Nephron progenitor cell (in vitro differentiated cells): ENCODE measurements around the gene LRCOL1.
A peak's percentile ranks its signal among the peaks of the same experiment; 100 is the strongest.

Experiments used
- DNase-seq: peaks from one replicate; pipeline ENCODE4 v3.0.0; 2021
- H3K27ac Mint-ChIP-seq: 2 replicates; pipeline ENCODE4 v1.8.0; 2021; ENCODE audit warnings: mild to moderate bottlenecking, moderate library complexity, mixed read lengths
- H3K27me3 Mint-ChIP-seq: 2 replicates; pipeline ENCODE4 v1.8.0; 2021; ENCODE audit warnings: mild to moderate bottlenecking, low read depth, mixed read lengths; ENCODE audit not compliant: poor library complexity
- H3K36me3 Mint-ChIP-seq: 2 replicates; pipeline ENCODE4 v1.8.0; 2021; ENCODE audit warnings: low read depth, mixed read lengths
- H3K4me1 Mint-ChIP-seq: 2 replicates; pipeline ENCODE4 v1.8.0; 2021; ENCODE audit warnings: mixed read lengths
- H3K4me3 Mint-ChIP-seq: 2 replicates; pipeline ENCODE4 v1.8.0; 2021; ENCODE audit warnings: mild to moderate bottlenecking, moderate library complexity, mixed read lengths
- H3K9me3 Mint-ChIP-seq: 2 replicates; pipeline ENCODE4 v1.8.0; 2021; ENCODE audit warnings: mild to moderate bottlenecking, moderate library complexity, mixed read lengths
- CTCF ChIP-seq: fragments of 200-600 bp; sonication (generic); IDR thresholded peaks from 2 replicates; pipeline ENCODE4 v1.5.0; 2021; ENCODE audit warnings: antibody characterized with exemption

Gene LRCOL1

DNA sequence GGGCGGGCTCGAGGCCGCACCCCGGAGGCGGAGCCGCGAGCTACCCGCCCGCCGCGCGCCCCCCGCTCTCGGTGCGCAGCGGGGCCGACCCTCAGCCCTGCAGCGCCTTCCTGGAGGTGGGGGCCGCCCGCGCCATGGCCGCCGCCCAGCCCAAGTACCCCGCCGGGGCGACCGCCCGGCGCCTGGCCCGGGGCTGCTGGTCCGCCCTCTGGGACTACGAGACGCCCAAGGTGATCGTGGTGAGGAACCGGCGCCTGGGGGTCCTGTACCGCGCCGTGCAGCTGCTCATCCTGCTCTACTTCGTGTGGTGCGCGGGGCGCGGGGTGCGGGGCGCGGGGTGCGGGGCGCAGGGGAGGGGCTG lies 8.3 kb upstream of the LRCOL1 start, which contains the start of gene P2RX2:
P2RX2 (plus strand) TSS at position 94 of the 361 bp plus-strand sequence; CDS start at position 135, 41 bp downstream.
- peaks cover 36% of the 10 kb centered on the region for H3K9me3 Mint-ChIP-seq
- peaks cover 11% of the 10 kb centered on the region for H3K36me3 Mint-ChIP-seq
- H3K27ac Mint-ChIP-seq: no peak within 1 kb of the TSS
- H3K4me3 Mint-ChIP-seq: peak within 1 kb of the TSS; percentile 80
- peaks cover 36% of the 10 kb centered on the region for H3K4me1 Mint-ChIP-seq
- H3K27me3 Mint-ChIP-seq: peaks cover 67% of the 10 kb centered on the region
- no peak for TF ChIP-seq CTCF
- DNase-seq: no peak

DNA sequence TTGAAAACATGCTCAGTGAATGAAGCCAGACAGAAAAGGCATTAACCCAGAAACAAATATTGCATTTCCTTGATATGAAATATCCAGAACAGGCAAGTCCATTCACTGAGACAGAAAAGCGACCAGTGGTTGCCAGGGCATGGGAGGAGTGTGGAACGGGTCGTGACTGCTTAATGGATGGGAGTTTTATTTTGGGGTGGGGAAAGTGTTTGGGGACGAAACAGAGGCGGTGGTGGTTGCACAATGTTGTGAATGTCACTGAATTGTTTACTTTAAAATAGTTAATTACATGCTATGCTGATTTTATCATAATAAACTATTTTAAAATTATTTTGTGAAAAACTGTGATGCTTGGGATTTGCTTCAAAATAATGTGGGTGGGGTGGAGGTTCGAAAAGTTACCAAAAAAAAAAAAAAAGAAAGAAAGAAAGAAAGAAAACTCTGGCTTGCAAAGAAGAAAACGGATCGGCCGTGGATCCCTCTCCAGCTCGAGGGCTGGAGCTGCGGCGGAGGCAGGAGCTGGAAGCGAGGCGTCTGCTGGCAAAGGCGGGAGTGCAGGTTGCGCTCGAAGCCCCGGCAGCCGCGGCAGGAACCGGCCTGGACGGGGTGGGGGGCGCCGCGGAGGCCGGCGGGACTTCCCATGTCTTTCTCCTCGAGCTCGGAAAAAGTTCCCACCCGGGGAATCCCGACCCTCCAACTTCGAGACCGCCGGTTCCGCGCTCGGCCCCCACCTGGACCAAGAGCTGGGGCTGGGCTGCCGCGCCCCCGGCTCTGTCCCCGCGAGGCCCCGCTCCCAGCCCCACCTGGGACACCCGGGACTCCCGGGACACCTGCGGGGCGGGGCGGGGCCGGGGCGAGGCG lies 7.7 kb upstream of the LRCOL1 start:
- no peak overlapping the region for H3K27ac Mint-ChIP-seq
- H3K4me3 Mint-ChIP-seq: peak overlapping the region; percentile 80
- peaks cover 29% of the 10 kb centered on the region for H3K4me1 Mint-ChIP-seq
- peaks cover 11% of the 10 kb centered on the region for H3K36me3 Mint-ChIP-seq
- no peak for TF ChIP-seq CTCF
- peaks cover 38% of the 10 kb centered on the region for H3K9me3 Mint-ChIP-seq
- DNase-seq: peak; percentile 48
- peaks cover 71% of the 10 kb centered on the region for H3K27me3 Mint-ChIP-seq

DNA sequence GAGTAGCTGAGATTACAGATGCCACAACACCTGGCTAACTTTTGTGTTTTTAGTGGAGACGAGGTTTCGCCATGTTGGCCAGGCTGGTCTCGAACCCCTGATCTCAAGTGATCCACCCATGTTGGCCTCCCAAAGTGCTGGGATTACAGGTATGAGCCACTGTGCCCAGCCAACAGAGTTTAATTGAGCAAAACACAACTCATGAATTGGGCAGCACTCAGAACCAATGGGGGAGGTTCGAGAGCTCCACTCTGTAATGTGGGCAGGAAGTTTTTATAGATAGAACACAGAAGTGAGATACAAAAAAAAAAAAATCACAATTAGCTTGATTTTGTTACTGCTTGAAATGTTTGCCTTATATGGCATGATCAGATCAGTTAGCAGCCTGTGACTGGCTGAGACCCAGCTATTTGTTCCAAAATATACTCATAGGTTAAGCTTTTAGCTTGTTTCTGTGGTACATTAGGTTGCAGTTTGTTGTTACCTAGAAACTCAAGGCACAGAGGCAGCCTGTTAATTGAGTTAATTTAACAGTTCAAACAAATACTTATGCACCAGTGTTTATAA lies 6.8 kb upstream of the LRCOL1 start:
- Mint-ChIP-seq H3K27me3 (peaks cover 73% of the 10 kb centered on the region), H3K36me3 (peaks cover 11% of the 10 kb centered on the region), H3K27ac (no peak overlapping the region), H3K4me3 (peak overlapping the region; percentile 80), H3K4me1 (peaks cover 21% of the 10 kb centered on the region), H3K9me3 (peaks cover 45% of the 10 kb centered on the region)
- DNase-seq: no peak
- no peak for TF ChIP-seq CTCF

DNA sequence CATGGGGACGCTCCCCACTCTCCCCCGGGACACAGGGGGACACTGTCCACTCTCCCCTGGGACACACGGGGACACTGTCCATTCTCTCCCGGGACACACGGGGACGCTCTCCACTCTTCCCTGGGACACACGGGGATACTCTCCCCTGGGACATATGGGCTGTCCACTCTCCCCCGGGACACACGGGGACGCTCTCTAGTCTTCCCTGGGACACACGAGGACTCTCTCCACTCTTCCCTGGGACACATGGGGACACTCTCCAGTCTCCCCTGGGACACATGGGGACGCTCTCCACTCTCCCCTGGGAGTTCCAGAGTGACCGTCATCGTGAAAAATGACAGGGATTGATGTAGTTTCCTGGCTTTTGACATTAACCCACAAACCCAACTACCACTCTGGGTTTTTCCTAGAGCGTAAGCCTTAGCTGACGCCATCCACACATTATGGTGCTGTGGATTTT lies 5.2 kb upstream of the LRCOL1 start:
- Mint-ChIP-seq H3K9me3 (peaks cover 61% of the 10 kb centered on the region), H3K27me3 (peaks cover 65% of the 10 kb centered on the region), H3K36me3 (peaks cover 11% of the 10 kb centered on the region), H3K27ac (no peak overlapping the region), H3K4me3 (no peak overlapping the region), H3K4me1 (peaks cover 17% of the 10 kb centered on the region)
- DNase-seq: no peak
- no peak for TF ChIP-seq CTCF

DNA sequence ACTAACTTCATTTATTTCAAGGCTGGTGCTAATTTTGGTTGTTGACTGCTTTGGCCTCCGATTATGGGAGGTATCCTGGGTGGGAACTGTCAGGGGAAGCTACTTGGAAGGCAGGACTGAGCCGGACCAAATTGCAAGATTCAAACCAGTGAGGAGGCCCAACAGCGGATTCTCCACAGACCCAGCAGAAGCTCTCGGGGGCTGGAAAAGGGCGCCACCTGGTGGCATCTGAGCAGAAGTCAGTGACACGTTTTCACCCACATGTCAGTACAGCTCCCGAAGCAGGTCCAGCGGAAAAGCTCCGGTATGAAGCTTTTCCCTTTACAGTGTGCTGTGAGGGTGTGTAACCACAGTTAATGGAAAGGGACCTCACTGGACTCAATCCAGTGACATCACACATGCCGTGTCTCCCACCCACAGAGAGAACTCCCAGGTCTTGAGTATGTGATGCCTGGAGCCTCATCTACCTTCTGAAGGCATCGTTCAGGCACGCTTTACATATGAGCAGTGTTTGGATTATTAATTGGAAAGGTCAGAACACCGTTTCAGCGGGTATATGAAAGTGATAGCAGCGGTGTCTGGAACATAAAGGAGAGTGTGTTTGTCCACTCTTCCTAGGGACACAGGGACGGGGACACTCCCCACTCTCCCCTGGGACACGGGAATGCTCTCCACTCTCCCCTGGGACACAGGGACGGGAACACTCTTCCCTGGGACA lies 4.6 kb upstream of the LRCOL1 start:
- Mint-ChIP-seq H3K27ac (no peak overlapping the region), H3K9me3 (peaks cover 67% of the 10 kb centered on the region), H3K36me3 (peaks cover 11% of the 10 kb centered on the region), H3K4me1 (peaks cover 23% of the 10 kb centered on the region), H3K4me3 (no peak overlapping the region), H3K27me3 (peaks cover 59% of the 10 kb centered on the region)
- peak; percentile 80 for TF ChIP-seq CTCF
- DNase-seq: peak; percentile 81
